Lower leg skin (tissue), 3 donors: ENCODE data around the gene OXSR1.

Experiments
- POLR2A ChIP-seq, 2 donors: fragments of 450-650 bp; IDR thresholded peaks; one replicate each; pipeline ENCODE4 v1.6.1; 2016 to 2017; ENCODE audit warnings: antibody characterized with exemption in 2 of 2, mild to moderate bottlenecking in 1 of 2, moderate library complexity in 1 of 2
- TF ChIP-seq, protein P1 (sequence below), 3 donors: fragments of 450-650 bp; IDR thresholded peaks; one replicate each; pipeline ENCODE4 v1.5.1; 2016; ENCODE audit warnings: antibody characterized with exemption in 3 of 3, mild to moderate bottlenecking in 3 of 3, moderate library complexity in 2 of 3

DNA sequence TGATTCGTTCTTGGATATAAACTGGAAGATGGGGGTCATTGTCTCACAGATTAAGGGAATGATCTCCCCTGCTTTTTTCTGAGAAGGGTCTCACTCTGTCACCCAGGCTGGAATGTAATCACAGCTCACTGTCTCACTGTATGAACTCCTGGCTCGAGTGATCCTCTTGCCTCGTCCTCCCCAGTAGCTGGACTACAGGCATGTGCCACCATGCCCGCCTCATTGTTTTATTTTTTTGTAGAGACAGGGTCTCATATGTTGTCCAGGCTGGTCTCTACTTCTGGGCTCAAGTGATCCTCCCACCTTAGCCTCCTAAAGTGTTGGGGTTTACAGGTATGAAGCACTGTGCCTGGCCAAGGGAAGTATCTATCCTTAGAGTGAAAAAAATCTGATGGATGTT, 5.4 kb downstream of the OXSR1 start:
- TF ChIP-seq, protein P1, sequence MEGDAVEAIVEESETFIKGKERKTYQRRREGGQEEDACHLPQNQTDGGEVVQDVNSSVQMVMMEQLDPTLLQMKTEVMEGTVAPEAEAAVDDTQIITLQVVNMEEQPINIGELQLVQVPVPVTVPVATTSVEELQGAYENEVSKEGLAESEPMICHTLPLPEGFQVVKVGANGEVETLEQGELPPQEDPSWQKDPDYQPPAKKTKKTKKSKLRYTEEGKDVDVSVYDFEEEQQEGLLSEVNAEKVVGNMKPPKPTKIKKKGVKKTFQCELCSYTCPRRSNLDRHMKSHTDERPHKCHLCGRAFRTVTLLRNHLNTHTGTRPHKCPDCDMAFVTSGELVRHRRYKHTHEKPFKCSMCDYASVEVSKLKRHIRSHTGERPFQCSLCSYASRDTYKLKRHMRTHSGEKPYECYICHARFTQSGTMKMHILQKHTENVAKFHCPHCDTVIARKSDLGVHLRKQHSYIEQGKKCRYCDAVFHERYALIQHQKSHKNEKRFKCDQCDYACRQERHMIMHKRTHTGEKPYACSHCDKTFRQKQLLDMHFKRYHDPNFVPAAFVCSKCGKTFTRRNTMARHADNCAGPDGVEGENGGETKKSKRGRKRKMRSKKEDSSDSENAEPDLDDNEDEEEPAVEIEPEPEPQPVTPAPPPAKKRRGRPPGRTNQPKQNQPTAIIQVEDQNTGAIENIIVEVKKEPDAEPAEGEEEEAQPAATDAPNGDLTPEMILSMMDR (IDR thresholded peaks at IDR 0.05), result no peak
- no peak for TF ChIP-seq POLR2A (IDR thresholded peaks at IDR 0.05)
